Bronchial epithelial cell (primary cell): Measurements from ENCODE around the gene ARHGAP45. TPM values are rescaled to one million over a fixed set of nuclear protein-coding genes. Genes with fewer than 3 reads are reported as not detected.

Experiments used
- DNase-seq: peaks from one replicate; pipeline ENCODE4 v3.0.0-alpha.2; 2010; ENCODE audit warnings: low read depth
- FAIRE-seq: peaks from 2 replicates; lab custom pipeline; 2011; peaks lifted over from hg19 to GRCh38; lab: Jason Lieb, UNC
- H3K27me3 ChIP-seq: 2 replicates; pipeline ENCODE4 v1.5.1; 2011; ENCODE audit warnings: low read length; ENCODE audit not compliant: control insufficient read depth, insufficient read depth
- H3K36me3 ChIP-seq: 2 replicates; pipeline ENCODE4 v1.5.1; 2011; ENCODE audit warnings: low read length; ENCODE audit not compliant: control insufficient read depth, insufficient read depth
- H3K4me3 ChIP-seq: 2 replicates; pipeline ENCODE4 v1.5.1; 2011; ENCODE audit warnings: mild to moderate bottlenecking, low read depth, low read length, control low read depth
- total RNA-seq: library from RNA; depleted of rRNA; stranded (reverse); fragments of >200 nt; gene quantifications from 2 replicates; pipeline ENCODE4 v1.2.1, GENCODE V29; 2014
- TF ChIP-seq, protein P1 (sequence below): IDR thresholded peaks from 2 replicates; pipeline ENCODE4 v1.5.1; 2011; ENCODE audit warnings: mild to moderate bottlenecking, moderate library complexity, low read length, control low read depth, inconsistent platforms; ENCODE audit not compliant: insufficient read depth, severe bottlenecking

ARHGAP45 gene
- total RNA-seq, 1 donor from 2014 or later: 11.8 TPM

DNA sequence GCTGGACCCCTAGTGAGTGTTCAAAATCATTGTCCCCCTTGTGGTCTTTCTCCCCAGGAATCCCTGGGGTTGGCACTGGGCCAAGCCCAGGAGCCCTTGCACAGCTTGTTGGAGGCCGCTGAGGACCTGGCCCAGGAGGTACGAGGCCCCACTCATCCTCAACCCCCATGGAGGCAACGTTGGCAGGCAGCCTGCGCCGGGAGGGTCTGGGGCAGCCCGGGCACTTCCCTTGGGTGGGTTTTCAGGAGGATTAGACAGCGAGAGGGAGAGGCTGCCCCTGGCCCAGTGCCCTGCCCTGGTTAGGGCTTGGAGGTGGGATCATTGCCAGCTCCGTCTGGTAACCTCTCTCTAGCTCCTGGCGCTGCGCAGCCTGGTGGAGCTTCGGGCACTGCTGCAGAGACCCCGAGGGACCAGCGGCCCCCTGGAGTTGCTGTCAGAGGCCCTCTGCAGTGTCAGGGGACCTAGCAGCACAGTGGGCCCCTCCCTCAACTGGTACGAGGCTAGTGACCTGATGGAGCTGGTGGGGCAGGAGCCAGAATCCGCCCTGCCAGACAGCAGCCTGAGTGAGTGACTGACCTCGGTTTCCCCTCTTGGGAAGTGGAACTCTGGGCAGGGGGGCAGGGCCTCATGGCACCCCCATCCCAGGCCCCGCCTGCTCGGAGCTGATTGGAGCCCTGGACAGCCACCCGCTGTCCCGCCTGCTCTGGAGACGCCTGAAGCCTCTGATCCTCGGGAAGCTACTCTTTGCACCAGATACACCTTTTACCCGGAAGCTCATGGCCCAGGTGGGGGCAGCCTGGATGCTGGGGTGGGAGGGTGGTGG lies 24.1 kb upstream of the ARHGAP45 start:
- FAIRE-seq: no peak
- Histone ChIP-seq H3K36me3 (peaks cover 9% of the 10 kb centered on the region), H3K27me3 (no peaks in the 10 kb centered on the region), H3K4me3 (no peak overlapping the region)
- no peak for DNase-seq
- TF ChIP-seq, protein P1, sequence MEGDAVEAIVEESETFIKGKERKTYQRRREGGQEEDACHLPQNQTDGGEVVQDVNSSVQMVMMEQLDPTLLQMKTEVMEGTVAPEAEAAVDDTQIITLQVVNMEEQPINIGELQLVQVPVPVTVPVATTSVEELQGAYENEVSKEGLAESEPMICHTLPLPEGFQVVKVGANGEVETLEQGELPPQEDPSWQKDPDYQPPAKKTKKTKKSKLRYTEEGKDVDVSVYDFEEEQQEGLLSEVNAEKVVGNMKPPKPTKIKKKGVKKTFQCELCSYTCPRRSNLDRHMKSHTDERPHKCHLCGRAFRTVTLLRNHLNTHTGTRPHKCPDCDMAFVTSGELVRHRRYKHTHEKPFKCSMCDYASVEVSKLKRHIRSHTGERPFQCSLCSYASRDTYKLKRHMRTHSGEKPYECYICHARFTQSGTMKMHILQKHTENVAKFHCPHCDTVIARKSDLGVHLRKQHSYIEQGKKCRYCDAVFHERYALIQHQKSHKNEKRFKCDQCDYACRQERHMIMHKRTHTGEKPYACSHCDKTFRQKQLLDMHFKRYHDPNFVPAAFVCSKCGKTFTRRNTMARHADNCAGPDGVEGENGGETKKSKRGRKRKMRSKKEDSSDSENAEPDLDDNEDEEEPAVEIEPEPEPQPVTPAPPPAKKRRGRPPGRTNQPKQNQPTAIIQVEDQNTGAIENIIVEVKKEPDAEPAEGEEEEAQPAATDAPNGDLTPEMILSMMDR: no peak

DNA sequence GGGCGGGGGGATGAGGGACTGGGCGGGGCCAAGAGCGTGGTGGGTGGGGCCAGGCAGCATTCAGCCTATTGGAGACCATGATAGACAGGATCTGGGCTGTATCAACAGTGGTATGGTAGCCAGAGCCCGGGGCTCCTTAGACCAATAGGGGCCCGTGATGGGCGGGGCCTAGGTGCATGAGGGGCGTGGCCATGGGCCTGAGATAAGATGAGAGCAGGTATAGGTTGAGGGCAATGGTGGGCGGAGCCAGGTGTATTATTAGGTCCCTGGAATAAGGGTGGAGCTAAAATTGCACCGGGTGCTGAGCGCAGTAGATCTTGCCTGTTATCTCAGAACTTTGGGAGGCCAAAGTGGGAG lies 21.7 kb upstream of the ARHGAP45 start:
- no peak overlapping the region for H3K4me3 ChIP-seq
- peaks cover 5% of the 10 kb centered on the region for H3K36me3 ChIP-seq
- FAIRE-seq (no peak), DNase-seq (peak; percentile 13)
- TF ChIP-seq, protein P1: no peak
- H3K27me3 ChIP-seq: no peaks in the 10 kb centered on the region

DNA sequence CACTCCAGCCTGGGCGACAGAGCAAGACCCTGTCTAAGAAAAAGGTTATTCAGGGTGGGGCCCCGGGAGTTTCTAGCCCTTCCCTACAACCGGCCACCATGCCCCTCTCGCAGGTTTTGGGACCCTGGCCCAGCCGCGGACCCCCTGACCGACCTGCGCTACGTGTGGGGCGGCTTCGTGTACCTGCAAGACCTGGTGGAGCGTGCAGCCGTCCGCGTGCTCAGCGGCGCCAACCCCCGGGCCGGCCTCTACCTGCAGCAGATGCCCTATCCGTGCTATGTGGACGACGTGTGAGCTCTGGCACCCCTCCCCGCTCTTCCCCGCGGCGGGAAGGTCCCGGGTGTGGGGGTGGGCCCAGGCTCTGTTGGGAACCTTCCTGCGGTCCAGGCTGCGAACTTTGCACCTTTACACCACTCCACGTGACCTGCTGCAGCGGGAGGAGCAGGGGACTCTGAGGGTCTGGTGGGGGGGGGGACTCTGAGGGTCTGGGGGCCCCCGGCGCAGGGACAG lies 20.8 kb upstream of the ARHGAP45 start:
- no peak overlapping the region for H3K4me3 ChIP-seq
- TF ChIP-seq, protein P1: no peak
- H3K36me3 ChIP-seq: peaks cover 5% of the 10 kb centered on the region
- DNase-seq: no peak
- no peak for FAIRE-seq
- H3K27me3 ChIP-seq: no peaks in the 10 kb centered on the region

DNA sequence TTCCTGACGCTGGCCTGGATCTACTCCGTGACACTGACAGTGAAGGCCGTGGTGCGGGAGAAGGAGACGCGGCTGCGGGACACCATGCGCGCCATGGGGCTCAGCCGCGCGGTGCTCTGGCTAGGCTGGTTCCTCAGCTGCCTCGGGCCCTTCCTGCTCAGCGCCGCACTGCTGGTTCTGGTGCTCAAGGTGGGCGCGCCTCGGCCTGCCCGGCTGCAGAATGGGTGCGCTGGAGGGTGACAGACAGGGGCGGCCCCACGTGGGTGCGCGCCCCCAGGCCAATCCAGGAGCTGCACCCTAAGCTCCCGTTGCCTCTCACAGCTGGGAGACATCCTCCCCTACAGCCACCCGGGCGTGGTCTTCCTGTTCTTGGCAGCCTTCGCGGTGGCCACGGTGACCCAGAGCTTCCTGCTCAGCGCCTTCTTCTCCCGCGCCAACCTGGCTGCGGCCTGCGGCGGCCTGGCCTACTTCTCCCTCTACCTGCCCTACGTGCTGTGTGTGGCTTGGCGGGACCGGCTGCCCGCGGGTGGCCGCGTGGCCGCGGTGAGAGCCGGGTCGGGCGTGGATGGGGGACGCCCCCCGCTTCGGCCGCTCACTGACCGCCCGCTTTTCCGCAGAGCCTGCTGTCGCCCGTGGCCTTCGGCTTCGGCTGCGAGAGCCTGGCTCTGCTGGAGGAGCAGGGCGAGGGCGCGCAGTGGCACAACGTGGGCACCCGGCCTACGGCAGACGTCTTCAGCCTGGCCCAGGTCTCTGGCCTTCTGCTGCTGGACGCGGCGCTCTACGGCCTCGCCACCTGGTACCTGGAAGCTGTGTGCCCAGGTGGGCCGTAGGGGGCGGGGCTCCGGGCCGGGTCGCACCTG lies 19.9 kb upstream of the ARHGAP45 start:
- H3K4me3 ChIP-seq: no peak overlapping the region
- DNase-seq: no peak
- no peaks in the 10 kb centered on the region for H3K27me3 ChIP-seq
- no peak for FAIRE-seq
- TF ChIP-seq, protein P1: no peak
- H3K36me3 ChIP-seq: peaks cover 5% of the 10 kb centered on the region

DNA sequence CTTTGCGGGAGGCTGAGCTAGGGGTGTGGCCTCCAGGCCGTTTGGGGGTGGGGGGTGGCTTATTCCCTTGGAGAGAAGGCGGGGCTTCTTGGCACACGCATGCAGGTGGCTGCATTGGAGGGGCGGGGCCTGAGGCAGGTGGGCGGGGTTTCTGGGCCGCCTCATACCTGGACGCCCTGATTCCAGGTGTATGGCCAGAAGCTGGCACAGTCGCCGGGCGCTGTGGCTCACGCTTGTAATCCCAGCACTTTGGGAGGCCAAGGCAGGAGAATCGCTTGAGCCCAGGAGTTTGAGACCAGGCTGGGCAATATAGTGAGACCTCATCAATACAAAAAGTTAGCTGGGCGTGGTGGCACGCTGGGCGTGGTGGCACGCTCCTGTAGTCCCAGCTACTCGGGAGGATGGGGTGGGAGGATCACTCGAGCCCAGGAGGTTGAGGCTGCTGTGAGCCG lies 19.2 kb upstream of the ARHGAP45 start:
- H3K4me3 ChIP-seq: no peak overlapping the region
- DNase-seq: no peak
- TF ChIP-seq, protein P1: no peak
- no peaks in the 10 kb centered on the region for H3K27me3 ChIP-seq
- no peak for FAIRE-seq
- peaks cover 4% of the 10 kb centered on the region for H3K36me3 ChIP-seq
